Measurements from ENCODE around the gene DCAF10.

DNA sequence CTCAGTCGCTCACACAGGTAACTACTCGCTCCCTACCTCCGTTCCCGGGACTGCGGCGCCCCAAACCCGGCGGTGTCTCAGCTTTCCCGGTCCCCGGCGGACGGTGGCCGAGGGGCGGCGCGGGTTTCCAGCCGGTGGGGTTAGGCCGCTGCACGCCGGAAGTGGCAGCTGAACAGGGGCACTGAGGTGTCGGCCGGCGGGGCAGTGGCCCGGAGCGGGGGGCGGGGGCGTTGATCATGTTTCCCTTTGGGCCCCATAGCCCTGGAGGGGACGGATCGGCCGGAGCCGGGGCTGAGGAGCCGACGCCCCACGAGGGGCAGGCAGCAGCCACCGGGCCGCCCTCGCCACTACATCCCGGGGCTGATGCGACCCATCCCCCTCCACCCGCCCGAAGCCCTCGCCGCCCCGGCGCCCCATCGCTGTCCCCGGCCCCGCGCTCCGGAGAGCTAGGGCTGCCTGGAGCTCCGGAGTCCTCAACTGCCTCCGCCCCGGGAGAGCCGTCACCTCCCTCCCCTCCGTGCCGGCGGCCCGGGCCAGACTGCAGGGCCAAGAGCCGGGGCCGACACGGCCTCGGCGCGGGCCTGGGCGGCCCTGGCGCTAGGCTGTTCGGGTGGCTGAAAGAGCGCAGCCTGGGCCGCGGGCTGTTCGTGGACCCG lies at the start of gene DCAF10:
- TF ChIP-seq, protein P1, sequence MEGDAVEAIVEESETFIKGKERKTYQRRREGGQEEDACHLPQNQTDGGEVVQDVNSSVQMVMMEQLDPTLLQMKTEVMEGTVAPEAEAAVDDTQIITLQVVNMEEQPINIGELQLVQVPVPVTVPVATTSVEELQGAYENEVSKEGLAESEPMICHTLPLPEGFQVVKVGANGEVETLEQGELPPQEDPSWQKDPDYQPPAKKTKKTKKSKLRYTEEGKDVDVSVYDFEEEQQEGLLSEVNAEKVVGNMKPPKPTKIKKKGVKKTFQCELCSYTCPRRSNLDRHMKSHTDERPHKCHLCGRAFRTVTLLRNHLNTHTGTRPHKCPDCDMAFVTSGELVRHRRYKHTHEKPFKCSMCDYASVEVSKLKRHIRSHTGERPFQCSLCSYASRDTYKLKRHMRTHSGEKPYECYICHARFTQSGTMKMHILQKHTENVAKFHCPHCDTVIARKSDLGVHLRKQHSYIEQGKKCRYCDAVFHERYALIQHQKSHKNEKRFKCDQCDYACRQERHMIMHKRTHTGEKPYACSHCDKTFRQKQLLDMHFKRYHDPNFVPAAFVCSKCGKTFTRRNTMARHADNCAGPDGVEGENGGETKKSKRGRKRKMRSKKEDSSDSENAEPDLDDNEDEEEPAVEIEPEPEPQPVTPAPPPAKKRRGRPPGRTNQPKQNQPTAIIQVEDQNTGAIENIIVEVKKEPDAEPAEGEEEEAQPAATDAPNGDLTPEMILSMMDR (conservative IDR thresholded peaks at IDR 0.05; ENCODE audit: low read length) = no peak
- TF ChIP-seq EZH2phosphoT487 (IDR thresholded peaks at IDR 0.05; ENCODE audit: borderline replicate concordance, low read depth, low read length) = no peak

Data from OCI-LY7 (cell line).